OCI-LY7 (cell line): ENCODE results near the gene ANKRD10. TPM values are rescaled to one million over a fixed set of nuclear protein-coding genes. Genes with fewer than 3 reads are reported as not detected.

Experiments used
- BruUV-seq: library from RNA; stranded (reverse); fragments of 400-500 nt; replicated peaks from 2 replicates; lab custom pipeline; 2021; lab: Mats Ljungman, UMichigan
- CTCF ChIA-PET: fragments of 300-600 bp; sonication (Branson Sonifier 250); formaldehyde crosslinking; loops from one replicate; lab custom pipeline; 2022; ENCODE audit warnings: antibody characterized with exemption; ENCODE audit not compliant: unreplicated experiment; lab: Charles Lee
- POLR2A ChIA-PET: fragments of 300-600 bp; sonication (Branson Sonifier 250); formaldehyde crosslinking; loops from one replicate; lab custom pipeline; 2022; ENCODE audit warnings: antibody characterized with exemption; lab: Charles Lee
- DNase-seq: peaks from one replicate; pipeline ENCODE4 v3.0.0-alpha.2; 2015; ENCODE audit warnings: low spot score
- H2AFZ ChIP-seq: fragments of 200-600 bp; sonication (generic), shearing (Covaris generic); 2 replicates; pipeline ENCODE4 v1.6.1; 2014; ENCODE audit warnings: mild to moderate bottlenecking, antibody characterized with exemption, low read length, moderate library complexity
- H3K27ac ChIP-seq: fragments of 200-600 bp; sonication (generic); 2 replicates; pipeline ENCODE4 v1.5.1; 2014; ENCODE audit warnings: mixed run types, low read depth, mild to moderate bottlenecking, moderate library complexity, low read length, inconsistent platforms; ENCODE audit not compliant: poor library complexity, severe bottlenecking
- H3K36me3 ChIP-seq: fragments of 200-600 bp; sonication (generic); 2 replicates; pipeline ENCODE4 v1.6.1; 2014; ENCODE audit warnings: mild to moderate bottlenecking, antibody characterized with exemption, low read length, moderate library complexity, mixed read lengths; ENCODE audit not compliant: insufficient read depth
- H3K4me1 ChIP-seq: fragments of 200-600 bp; sonication (generic); 2 replicates; pipeline ENCODE4 v1.5.1; 2014; ENCODE audit warnings: mild to moderate bottlenecking, low read length; ENCODE audit not compliant: insufficient read depth, poor library complexity, severe bottlenecking
- H3K4me2 ChIP-seq: fragments of 200-600 bp; sonication (generic); 2 replicates; pipeline ENCODE4 v1.6.1; 2014; ENCODE audit warnings: mild to moderate bottlenecking, low read length
- H3K4me3 ChIP-seq: fragments of 200-600 bp; sonication (generic); 2 replicates; pipeline ENCODE4 v1.5.1; 2014; ENCODE audit warnings: mild to moderate bottlenecking, low read depth, low read length; ENCODE audit not compliant: poor library complexity, severe bottlenecking
- H3K79me2 ChIP-seq: fragments of 200-600 bp; sonication (generic); 2 replicates; pipeline ENCODE4 v1.6.1; 2016; ENCODE audit warnings: low read depth, mild to moderate bottlenecking, low read length, moderate library complexity, mixed read lengths; ENCODE audit not compliant: insufficient read depth
- H3K9me2 ChIP-seq: fragments of 200-600 bp; sonication (generic); 2 replicates; pipeline ENCODE4 v1.6.1; 2016; ENCODE audit warnings: mild to moderate bottlenecking, low read length, mixed read lengths; ENCODE audit not compliant: insufficient read depth
- H3K9me3 ChIP-seq: fragments of 200-600 bp; sonication (generic); 2 replicates; pipeline ENCODE4 v1.6.1; 2014; ENCODE audit warnings: mild to moderate bottlenecking, mixed run types, low read length, mixed read lengths
- H4K20me1 ChIP-seq: fragments of 200-600 bp; sonication (generic); 2 replicates; pipeline ENCODE4 v1.6.1; 2014; ENCODE audit warnings: mild to moderate bottlenecking, antibody characterized with exemption, low read length, moderate library complexity, mixed read lengths; ENCODE audit not compliant: insufficient read depth
- CTCF ChIP-seq: fragments of 200-600 bp; sonication (generic); conservative IDR thresholded peaks from 2 replicates; pipeline ENCODE4 v1.5.1; 2014; ENCODE audit warnings: mild to moderate bottlenecking, antibody characterized with exemption, low read length, moderate library complexity, mixed read lengths
- EZH2phosphoT487 ChIP-seq: fragments of 200-600 bp; sonication (generic); IDR thresholded peaks from 2 replicates; pipeline ENCODE4 v1.6.1; 2018; ENCODE audit warnings: low read depth, borderline replicate concordance, mild to moderate bottlenecking, mixed run types, antibody characterized with exemption, low read length, moderate library complexity, mixed read lengths
- intact Hi-C: fragments of 100-400 bp; cut with micrococcal nuclease; formaldehyde crosslinking; loops from one replicate; pipeline ENCODE4 v1.10.0; 2022; ENCODE audit not compliant: unreplicated experiment
- small RNA-seq: library from RNA; depleted of rRNA; stranded (forward); fragments of <200 nt; gene quantifications from one replicate; pipeline ENCODE3, GENCODE V24; 2014
- total RNA-seq, 2 experiments: library from RNA; depleted of rRNA in 1 of 2; stranded (reverse); fragments of >200 nt in 1 of 2; shearing (Covaris generic) in 1 of 2; gene quantifications; 2 replicates each; pipeline ENCODE4 v1.2.3, GENCODE V29; 2014 to 2022

The ANKRD10 gene
- total RNA-seq, 2 experiments from 2014 or later = 82.8 to 86.0 TPM

GRCh38 chr13:110828705-110829104 lies 86.2 kb downstream of the ANKRD10 start:
- no peaks in the 10 kb centered on the region for H3K9me2 ChIP-seq
- H3K9me3 ChIP-seq = no peaks in the 10 kb centered on the region
- no peak overlapping the region for H2AFZ ChIP-seq
- no peaks in the 10 kb centered on the region for H3K79me2 ChIP-seq
- BruUV-seq = no TSS peak
- ChIA-PET CTCF (no interaction called here), POLR2A (no interaction called here)
- no peak for TF ChIP-seq EZH2phosphoT487
- no peak for TF ChIP-seq CTCF
- no peaks in the 10 kb centered on the region for H3K4me1 ChIP-seq
- no peak overlapping the region for H3K27ac ChIP-seq
- no peak for DNase-seq
- H3K4me3 ChIP-seq = no peak overlapping the region
- H3K4me2 ChIP-seq = no peak overlapping the region
- H3K36me3 ChIP-seq = no peaks in the 10 kb centered on the region
- no peaks in the 10 kb centered on the region for H4K20me1 ChIP-seq
- intact Hi-C loops = no loop called here

Small RNA genes within 50 kb of the gene (small RNA-seq; reads per million reads assigned to genes)
- gene AL442128.1 = not detected

Other genes starting within 250 kb of the ANKRD10 start
- gene CARS2, start 209.0 kb downstream of the ANKRD10 start, total RNA-seq (2014; rRNA removed; shearing (Covaris generic)) = 45.0 and 50.9 TPM in 2 replicates
- 47.3 and 48.3 TPM in 2 replicates for gene CARS2, start 209.0 kb downstream of the ANKRD10 start, total RNA-seq (2022)
- 9.6 and 11.8 TPM in 2 replicates for gene ING1, start 201.4 kb downstream of the ANKRD10 start, total RNA-seq (2014; rRNA removed; shearing (Covaris generic))
- gene ING1, start 201.4 kb downstream of the ANKRD10 start, total RNA-seq (2022) = 11.8 and 14.7 TPM in 2 replicates
- 36.3 and 39.5 TPM in 2 replicates for gene ARHGEF7, start 200.2 kb upstream of the ANKRD10 start, total RNA-seq (2014; rRNA removed; shearing (Covaris generic))
- 51.3 and 60.8 TPM in 2 replicates for gene ARHGEF7, start 200.2 kb upstream of the ANKRD10 start, total RNA-seq (2022)